ENCODE results near the gene KLF13.

- TF ChIP-seq POLR2A (IDR thresholded peaks at IDR 0.05; ENCODE audit: low read depth, low read length) (no peak), TAF1 (IDR thresholded peaks at IDR 0.05; ENCODE audit: low read depth, low read length) (no peak), POLR2AphosphoS5 (IDR thresholded peaks at IDR 0.05; ENCODE audit: low read depth, low read length) (no peak), PAX5 (IDR thresholded peaks at IDR 0.05; ENCODE audit: insufficient read depth, low read length, severe bottlenecking) (no peak)
Measured at GRCh38 chr15:31372635-31373091, 46.0 kb downstream of the KLF13 start.
